Calu3 (cell line): ENCODE data around the gene PLCL2. TPM values are rescaled to one million over a fixed set of nuclear protein-coding genes. Genes with fewer than 3 reads are reported as not detected.
"Not testable (repeated sequence)": the region's sequence is repeated elsewhere in the genome, so short reads cannot be mapped to it uniquely, and the experiment has no call there.

Experiments used
- BruUV-seq: library from RNA; stranded (reverse); fragments of 400-500 nt; replicated peaks from 2 replicates; lab custom pipeline; 2021; lab: Mats Ljungman, UMichigan
- CTCF ChIA-PET: fragments of 300-600 bp; sonication (Branson Sonifier 250); formaldehyde crosslinking; loops from one replicate; lab custom pipeline; 2022; ENCODE audit warnings: antibody characterized with exemption; lab: Charles Lee
- DNase-seq: peaks from one replicate; pipeline ENCODE4 v3.0.0; 2022
- H3K27ac Mint-ChIP-seq: one replicate; pipeline ENCODE4 v1.8.0; 2022; ENCODE audit warnings: mixed read lengths; ENCODE audit not compliant: unreplicated experiment
- H3K27me3 Mint-ChIP-seq: one replicate; pipeline ENCODE4 v1.8.0; 2022; ENCODE audit warnings: mixed read lengths; ENCODE audit not compliant: unreplicated experiment
- H3K36me3 Mint-ChIP-seq: one replicate; pipeline ENCODE4 v1.8.0; 2022; ENCODE audit warnings: mild to moderate bottlenecking, moderate library complexity, mixed read lengths; ENCODE audit not compliant: insufficient read depth, unreplicated experiment
- H3K4me1 Mint-ChIP-seq: one replicate; pipeline ENCODE4 v1.8.0; 2022; ENCODE audit warnings: mild to moderate bottlenecking, low read depth, mixed read lengths; ENCODE audit not compliant: unreplicated experiment
- H3K4me3 Mint-ChIP-seq: one replicate; pipeline ENCODE4 v1.8.0; 2022; ENCODE audit warnings: mild to moderate bottlenecking, low read depth, moderate library complexity, mixed read lengths; ENCODE audit not compliant: unreplicated experiment
- H3K9me3 Mint-ChIP-seq: one replicate; pipeline ENCODE4 v1.8.0; 2022; ENCODE audit warnings: low read depth, mixed read lengths; ENCODE audit not compliant: unreplicated experiment
- intact Hi-C: fragments of 100-400 bp; cut with micrococcal nuclease; formaldehyde crosslinking; loops from one replicate; pipeline ENCODE4 v1.10.0; 2022; ENCODE audit not compliant: unreplicated experiment
- total RNA-seq: library from RNA; stranded (reverse); gene quantifications from 2 replicates; pipeline ENCODE4 v1.2.3, GENCODE V29; 2022
- TF ChIP-seq, protein P1 (sequence below): fragments of 200-600 bp; IDR thresholded peaks from one replicate; pipeline ENCODE4 v1.8.0; 2022; ENCODE audit warnings: antibody characterized with exemption; ENCODE audit not compliant: unreplicated experiment

The PLCL2 gene
- total RNA-seq, 1 experiment from 2014 or later = 5.8 TPM

DNA sequence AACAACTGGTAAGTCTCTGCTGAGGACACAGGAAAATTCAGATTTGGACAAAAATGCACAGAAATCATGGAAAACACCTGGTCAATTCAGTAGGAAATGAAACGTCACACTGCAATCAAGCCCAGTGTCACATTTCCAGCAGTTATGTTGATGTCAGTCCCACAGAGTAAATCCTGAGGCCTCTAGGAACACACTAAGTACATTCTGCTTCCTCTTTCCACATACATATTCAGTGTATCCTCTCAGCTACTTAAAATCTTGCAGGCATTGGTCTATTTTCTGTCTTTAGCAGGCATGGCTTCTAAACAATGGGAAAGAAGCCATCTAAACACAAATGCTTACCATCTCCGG, 207.8 kb downstream of the PLCL2 start:
- Mint-ChIP-seq H3K27ac (no peak overlapping the region), H3K36me3 (no peaks in the 10 kb centered on the region), H3K4me3 (no peak overlapping the region), H3K27me3 (no peaks in the 10 kb centered on the region), H3K4me1 (no peaks in the 10 kb centered on the region), H3K9me3 (no peaks in the 10 kb centered on the region)
- DNase-seq = no peak
- CTCF ChIA-PET = no interaction called here
- no TSS peak for BruUV-seq
- intact Hi-C loops = no loop called here
- TF ChIP-seq, protein P1, sequence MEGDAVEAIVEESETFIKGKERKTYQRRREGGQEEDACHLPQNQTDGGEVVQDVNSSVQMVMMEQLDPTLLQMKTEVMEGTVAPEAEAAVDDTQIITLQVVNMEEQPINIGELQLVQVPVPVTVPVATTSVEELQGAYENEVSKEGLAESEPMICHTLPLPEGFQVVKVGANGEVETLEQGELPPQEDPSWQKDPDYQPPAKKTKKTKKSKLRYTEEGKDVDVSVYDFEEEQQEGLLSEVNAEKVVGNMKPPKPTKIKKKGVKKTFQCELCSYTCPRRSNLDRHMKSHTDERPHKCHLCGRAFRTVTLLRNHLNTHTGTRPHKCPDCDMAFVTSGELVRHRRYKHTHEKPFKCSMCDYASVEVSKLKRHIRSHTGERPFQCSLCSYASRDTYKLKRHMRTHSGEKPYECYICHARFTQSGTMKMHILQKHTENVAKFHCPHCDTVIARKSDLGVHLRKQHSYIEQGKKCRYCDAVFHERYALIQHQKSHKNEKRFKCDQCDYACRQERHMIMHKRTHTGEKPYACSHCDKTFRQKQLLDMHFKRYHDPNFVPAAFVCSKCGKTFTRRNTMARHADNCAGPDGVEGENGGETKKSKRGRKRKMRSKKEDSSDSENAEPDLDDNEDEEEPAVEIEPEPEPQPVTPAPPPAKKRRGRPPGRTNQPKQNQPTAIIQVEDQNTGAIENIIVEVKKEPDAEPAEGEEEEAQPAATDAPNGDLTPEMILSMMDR = no peak

GRCh38 chr3:17094551-17094950, 209.8 kb downstream of the PLCL2 start:
- no peaks in the 10 kb centered on the region for H3K27me3 Mint-ChIP-seq
- no peaks in the 10 kb centered on the region for H3K4me1 Mint-ChIP-seq
- TF ChIP-seq, protein P1 = no peak
- no peak overlapping the region for H3K27ac Mint-ChIP-seq
- CTCF ChIA-PET = no interaction called here
- intact Hi-C loops = no loop called here
- no peak overlapping the region for H3K4me3 Mint-ChIP-seq
- BruUV-seq = no TSS peak
- no peak for DNase-seq
- no peaks in the 10 kb centered on the region for H3K36me3 Mint-ChIP-seq
- no peaks in the 10 kb centered on the region for H3K9me3 Mint-ChIP-seq

DNA sequence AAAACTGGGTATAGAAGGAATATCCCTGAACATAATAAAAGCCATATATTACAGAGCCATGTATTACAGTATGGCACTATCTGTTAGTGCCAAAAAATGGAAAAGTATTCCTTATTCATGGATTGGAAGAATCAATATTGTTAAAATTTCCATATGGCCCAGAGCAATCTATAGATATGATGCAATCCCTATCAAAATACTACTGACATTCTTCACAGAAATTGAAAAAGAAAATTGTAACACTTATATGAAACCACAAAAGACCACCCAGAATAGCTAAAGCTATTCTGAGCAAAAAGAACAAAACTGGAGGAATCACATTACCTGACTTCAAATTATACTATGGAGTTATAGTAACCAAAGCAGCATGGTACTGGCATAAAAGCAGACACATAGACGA, 218.8 kb downstream of the PLCL2 start:
- BruUV-seq = no TSS peak
- Mint-ChIP-seq H3K36me3 (no peaks in the 10 kb centered on the region), H3K4me1 (no peaks in the 10 kb centered on the region), H3K9me3 (peaks cover 2% of the 10 kb centered on the region), H3K4me3 (no peak overlapping the region), H3K27me3 (no peaks in the 10 kb centered on the region), H3K27ac (no peak overlapping the region)
- TF ChIP-seq, protein P1 = no peak
- intact Hi-C loops = no loop called here
- CTCF ChIA-PET = no interaction called here
- no peak for DNase-seq

DNA sequence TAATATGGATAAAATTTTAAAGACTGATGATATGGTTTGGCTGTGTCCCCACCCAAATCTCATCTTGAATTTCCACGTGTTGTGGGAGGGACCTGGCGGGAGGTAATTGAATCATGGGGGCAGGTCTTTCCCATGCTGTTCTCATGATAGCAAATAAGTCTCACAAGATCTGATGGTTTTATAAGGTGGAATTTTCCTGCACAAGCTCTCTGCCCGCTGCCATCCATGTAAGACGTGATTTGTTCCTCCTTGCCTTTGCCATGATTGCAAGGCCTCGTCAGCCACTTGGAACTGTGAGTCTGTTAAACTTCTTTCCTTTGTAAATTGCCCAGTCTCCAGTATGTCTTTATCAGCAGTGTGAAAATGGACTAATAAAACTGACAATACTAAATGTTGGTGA, 222.0 kb downstream of the PLCL2 start:
- BruUV-seq, H3K4me1 Mint-ChIP-seq, H3K27me3 Mint-ChIP-seq, DNase-seq, H3K9me3 Mint-ChIP-seq, H3K36me3 Mint-ChIP-seq, H3K27ac Mint-ChIP-seq, H3K4me3 Mint-ChIP-seq, CTCF ChIA-PET, intact Hi-C loops: not testable (repeated sequence)

- H3K36me3 Mint-ChIP-seq = no peaks in the 10 kb centered on the region
- no peaks in the 10 kb centered on the region for H3K9me3 Mint-ChIP-seq
- no TSS peak for BruUV-seq
- H3K27me3 Mint-ChIP-seq = no peaks in the 10 kb centered on the region
- no peak overlapping the region for H3K4me3 Mint-ChIP-seq
- no peaks in the 10 kb centered on the region for H3K4me1 Mint-ChIP-seq
- CTCF ChIA-PET = no interaction called here
- no peak overlapping the region for H3K27ac Mint-ChIP-seq
- intact Hi-C loops = no loop called here
- no peak for DNase-seq
- TF ChIP-seq, protein P1 = no peak
Observed at GRCh38 chr3:17110660-17111396, 226.1 kb downstream of the PLCL2 start.
